Motor neuron (in vitro differentiated cells): ENCODE data around the gene KRTAP1-1. TPM values are rescaled to one million over a fixed set of nuclear protein-coding genes. Genes with fewer than 3 reads are reported as not detected.
"Not testable (repeated sequence)": the region's sequence is repeated elsewhere in the genome, so short reads cannot be mapped to it uniquely, and the experiment has no call there.

Experiments
- ATAC-seq, 8 experiments: fragments of 200-7000 bp; cut with Tn5 transposase; replicated peaks in 6 of 8; 2 replicates each; pipeline ENCODE4 v1.8.0; 2021; ENCODE audit warnings: mild to moderate bottlenecking in 8 of 8, moderate library complexity in 8 of 8
- H3K27ac ChIP-seq, 2 donors: fragments of 250-450 bp; sonication (Bioruptor Pico); 2 replicates each; pipeline ENCODE4 v1.9.0; 2021; ENCODE audit warnings: antibody characterized with exemption in 2 of 2, mild to moderate bottlenecking in 2 of 2, moderate library complexity in 1 of 2
- H3K4me1 ChIP-seq, 2 donors: fragments of 250-450 bp; sonication (Bioruptor Pico); replicated peaks in 1 of 2; 2 replicates each; pipeline ENCODE4 v1.6.1; 2021; ENCODE audit warnings: antibody characterized with exemption in 2 of 2, mild to moderate bottlenecking in 2 of 2, moderate library complexity in 1 of 2
- H3K4me3 ChIP-seq, 5 donors: fragments of 250-450 bp; sonication (Bioruptor Pico); 2 replicates each; pipeline ENCODE4 v1.9.0; 2021; ENCODE audit warnings: antibody characterized with exemption in 5 of 5, mild to moderate bottlenecking in 5 of 5, moderate library complexity in 4 of 5
- WGBS, 10 experiments: fragments of 450-650 bp; shearing (Covaris generic); methylation state at CpG; one replicate each; pipeline ENCODE4 v1.0.0; 2022; 5-methylcytosine and 5-hydroxymethylcytosine counted together
- in situ Hi-C, 9 experiments: fragments of 400-800 bp; cut with MboI; loops; one replicate each; pipeline ENCODE4 v1.15.0; 2021; ENCODE audit warnings: low sequenced_read_pairs in 9 of 9, low pct_unique_long_range_greater_than_20kb in 2 of 9; ENCODE audit not compliant: unreplicated experiment in 9 of 9
- total RNA-seq, 8 experiments: library from RNA; unstranded; fragments of 300-600 nt; gene quantifications; 2 replicates each; pipeline versions ENCODE4 v1.2.3 to v1.2.4, GENCODE V29; 2022

The KRTAP1-1 gene
- total RNA-seq, result not detected

- H3K4me3 ChIP-seq, H3K4me1 ChIP-seq, in situ Hi-C loops, ATAC-seq, H3K27ac ChIP-seq: not testable (repeated sequence)
- WGBS, 10 experiments, result 0 to 100% (median 53%) methylated on average over 1 to 10 of the region's 14 CpGs; no CpG with 5 or more reads in 1 of the 10 experiments
Observed at GRCh38 chr17:41040783-41041571, at the start of gene KRTAP1-1. TSS of gene KRTAP1-1 (minus strand) at chr17:41041450. CDS start at chr17:41041397, 53 bp downstream.

DNA sequence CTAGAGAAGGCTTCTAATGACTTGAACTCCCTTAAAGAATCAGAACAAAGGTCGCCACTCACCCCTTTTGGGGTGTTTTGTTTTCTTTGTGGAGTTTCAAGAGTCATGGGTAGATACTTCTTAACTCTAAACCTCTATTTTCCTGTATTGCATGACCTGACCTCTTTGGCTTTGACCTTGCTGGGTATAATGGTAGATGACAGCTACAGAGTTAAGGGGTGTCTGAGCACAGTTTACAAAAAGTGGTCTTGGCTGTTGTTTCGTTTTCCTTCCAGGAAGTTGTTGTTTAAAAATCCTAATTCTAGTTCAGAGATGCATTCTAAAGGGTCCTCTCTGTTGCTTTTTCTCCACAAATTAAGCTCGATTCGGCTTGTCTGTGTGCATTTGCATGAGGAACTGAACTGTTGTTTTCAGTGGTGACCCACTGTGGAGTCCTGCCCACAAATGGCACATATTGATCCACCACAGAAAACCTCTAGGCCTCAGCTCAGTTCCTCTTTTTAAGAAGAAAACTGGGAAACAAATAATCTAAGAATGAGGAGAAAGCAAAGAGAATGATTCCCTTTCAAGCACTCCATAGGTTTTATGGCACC is 47.6 kb upstream of the KRTAP1-1 start:
- WGBS, 10 experiments, result 0 to 100% (median 40%) methylated on average over 1 to 4 of the region's 4 CpGs; no CpG with 5 or more reads in 4 of the 10 experiments
- ATAC-seq, H3K27ac ChIP-seq, H3K4me3 ChIP-seq, H3K4me1 ChIP-seq, in situ Hi-C loops: not testable (repeated sequence)

DNA sequence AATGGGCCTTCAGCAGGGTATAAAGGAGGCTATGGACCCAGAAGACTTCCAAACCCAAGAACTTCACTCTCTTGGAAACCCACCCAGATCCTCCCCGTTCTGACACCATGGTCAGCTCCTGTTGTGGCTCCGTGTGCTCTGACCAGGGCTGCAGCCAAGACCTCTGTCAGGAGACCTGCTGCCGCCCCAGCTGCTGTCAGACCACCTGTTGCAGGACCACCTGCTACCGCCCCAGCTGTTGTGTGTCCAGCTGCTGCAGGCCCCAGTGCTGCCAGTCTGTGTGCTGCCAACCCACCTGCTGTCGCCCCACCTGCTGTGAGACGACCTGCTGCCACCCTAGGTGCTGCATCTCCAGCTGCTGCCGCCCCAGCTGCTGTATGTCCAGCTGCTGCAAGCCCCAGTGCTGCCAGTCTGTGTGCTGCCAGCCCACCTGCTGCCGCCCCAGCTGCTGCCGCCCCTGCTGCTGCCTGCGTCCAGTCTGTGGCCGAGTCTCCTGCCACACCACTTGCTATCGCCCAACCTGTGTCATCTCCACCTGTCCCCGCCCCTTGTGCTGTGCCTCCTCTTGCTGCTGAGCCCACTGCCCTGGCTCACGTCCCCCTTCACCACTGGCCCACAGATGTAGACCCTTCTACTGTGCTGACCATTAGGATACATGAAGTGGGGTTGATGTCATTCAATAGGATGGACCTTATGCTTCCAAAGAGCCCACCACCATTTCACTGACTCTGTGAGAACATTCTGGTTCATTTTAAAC is 43.0 kb upstream of the KRTAP1-1 start, which contains the start of gene KRTAP4-7:
TSS of gene KRTAP4-7 (plus strand) at position 51 of the 757 bp plus-strand sequence. CDS start at position 108, 57 bp downstream.
- not testable (repeated sequence) for H3K27ac ChIP-seq

DNA sequence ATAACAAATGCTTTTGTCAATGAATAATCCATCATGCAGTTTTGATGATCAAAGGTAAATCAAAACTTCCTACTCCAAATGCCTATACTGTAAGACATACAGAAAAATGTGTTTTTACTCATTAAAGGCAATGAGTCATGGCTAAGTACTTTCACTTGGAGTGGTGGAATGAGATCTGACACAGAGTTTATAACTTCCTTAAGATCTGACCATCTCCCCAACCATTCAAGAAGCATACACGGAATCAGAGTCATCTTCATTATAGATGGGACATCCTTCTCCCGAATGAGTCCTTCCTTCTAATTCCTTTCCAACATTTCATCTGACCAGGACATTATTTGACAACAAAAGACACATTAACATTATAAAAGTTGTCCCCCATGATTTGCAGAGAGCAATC is 42.2 kb upstream of the KRTAP1-1 start:
- in situ Hi-C loops, H3K4me3 ChIP-seq, ATAC-seq, H3K4me1 ChIP-seq, H3K27ac ChIP-seq: not testable (repeated sequence)
- WGBS, 10 experiments, result 60 to 71% methylated on average over 1 of the region's 2 CpGs; no CpG with 5 or more reads in 8 of the 10 experiments

More for the DNA sequence above, 43.0 kb upstream of the KRTAP1-1 start, which contains the start of gene KRTAP4-7:
- in situ Hi-C loops, H3K4me3 ChIP-seq, H3K4me1 ChIP-seq, ATAC-seq: not testable (repeated sequence)
- WGBS, 10 experiments, result 0 to 67% methylated on average over 1 of the region's 14 CpGs; no CpG with 5 or more reads in 8 of the 10 experiments

DNA sequence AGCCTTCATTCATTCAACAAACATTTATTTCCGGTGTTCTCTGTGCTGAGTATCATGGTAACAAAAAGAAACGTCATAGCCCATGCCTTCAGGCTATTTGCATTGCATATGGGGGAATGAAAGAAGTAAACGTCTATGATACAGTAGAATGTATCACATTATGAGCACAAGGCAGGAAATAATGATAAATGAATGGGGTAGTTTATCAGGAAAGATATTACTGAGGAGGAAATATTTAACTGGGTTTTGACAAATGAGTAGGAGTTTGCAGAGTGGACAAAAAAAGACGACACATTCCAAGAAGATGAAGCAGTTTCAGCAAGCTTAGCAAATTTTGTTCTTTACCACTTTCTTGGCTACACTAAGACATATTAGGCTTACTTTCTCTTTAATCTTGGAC is 41.4 kb upstream of the KRTAP1-1 start:
- in situ Hi-C loops, result no loop called here
- Histone ChIP-seq H3K27ac (no peak overlapping the region), H3K4me1 (no peaks in the 10 kb centered on the region), H3K4me3 (no peak overlapping the region)
- ATAC-seq, result peak in 2 of 8 experiments; percentile 37 to 59
- WGBS, 10 experiments, result 25 to 79% (median 58%) methylated on average over 1 to 4 of the region's 4 CpGs

GRCh38 chr17:41076788-41077187 is 35.5 kb upstream of the KRTAP1-1 start:
- Histone ChIP-seq H3K4me3 (no peak overlapping the region), H3K27ac (no peak overlapping the region), H3K4me1 (peaks cover 0 to 3% of the 10 kb centered on the region in 2 donors)
- no peak for ATAC-seq
- in situ Hi-C loops, result no loop called here

GRCh38 chr17:41073676-41074075 is 32.4 kb upstream of the KRTAP1-1 start:
- 60 to 100% (median 80%) methylated on average over 1 to 2 of the region's 2 CpGs; no CpG with 5 or more reads in 2 of the 10 experiments for WGBS, 10 experiments
- in situ Hi-C loops, result no loop called here

GRCh38 chr17:41071606-41072360 is 30.5 kb upstream of the KRTAP1-1 start:
- no peak for ATAC-seq
- in situ Hi-C loops, result no loop called here
- WGBS, 10 experiments, result 88 to 100% (median 97%) methylated on average over 1 to 5 of the region's 5 CpGs; no CpG with 5 or more reads in 3 of the 10 experiments

More at GRCh38 chr17:41073676-41074075, 32.4 kb upstream of the KRTAP1-1 start:
- peaks cover 0 to 3% of the 10 kb centered on the region in 2 donors for H3K4me1 ChIP-seq
- ATAC-seq, result peak in 1 of 8 experiments; percentile 13
- H3K4me3 ChIP-seq, result no peak overlapping the region
- no peak overlapping the region for H3K27ac ChIP-seq

DNA sequence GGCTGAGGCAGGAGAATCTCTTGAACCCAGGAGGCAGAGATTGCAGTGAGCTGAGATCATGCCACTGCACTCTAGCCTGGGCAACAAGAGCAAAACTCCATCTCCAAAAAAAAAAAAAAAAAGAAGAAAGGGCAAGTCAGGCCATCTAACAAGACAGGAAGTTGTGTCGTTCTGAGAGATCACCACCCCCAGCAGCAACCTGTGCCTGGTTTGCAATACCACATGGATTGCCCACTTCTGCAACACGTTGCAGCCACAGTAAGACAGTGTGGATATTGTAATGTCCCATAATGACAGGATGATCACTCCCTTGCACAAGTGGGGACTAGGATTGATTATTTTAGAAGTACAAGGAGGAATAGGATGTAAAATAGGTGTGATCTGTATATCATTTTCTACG is 27.8 kb upstream of the KRTAP1-1 start:
- WGBS, 10 experiments, result 50 to 100% (median 83%) methylated on average over 1 to 3 of the region's 3 CpGs; no CpG with 5 or more reads in 3 of the 10 experiments
- in situ Hi-C loops, result no loop called here
- no peak overlapping the region for H3K27ac ChIP-seq

More at GRCh38 chr17:41071606-41072360, 30.5 kb upstream of the KRTAP1-1 start:
- Histone ChIP-seq H3K27ac (no peak overlapping the region), H3K4me3 (no peak overlapping the region), H3K4me1 (peaks cover 0 to 3% of the 10 kb centered on the region in 2 donors)

GRCh38 chr17:41067281-41067680 is 26.0 kb upstream of the KRTAP1-1 start:
- H3K27ac ChIP-seq, result no peak overlapping the region
- H3K4me3 ChIP-seq, result no peak overlapping the region
- in situ Hi-C loops, result no loop called here
- ATAC-seq, result peak in 3 of 8 experiments; percentile 83 to 93 (median 89)
- H3K4me1 ChIP-seq, result no peaks in the 10 kb centered on the region

More for the DNA sequence above, 27.8 kb upstream of the KRTAP1-1 start:
- ATAC-seq, result no peak
- H3K4me3 ChIP-seq, result no peak overlapping the region
- peaks cover 0 to 3% of the 10 kb centered on the region in 2 donors for H3K4me1 ChIP-seq

DNA sequence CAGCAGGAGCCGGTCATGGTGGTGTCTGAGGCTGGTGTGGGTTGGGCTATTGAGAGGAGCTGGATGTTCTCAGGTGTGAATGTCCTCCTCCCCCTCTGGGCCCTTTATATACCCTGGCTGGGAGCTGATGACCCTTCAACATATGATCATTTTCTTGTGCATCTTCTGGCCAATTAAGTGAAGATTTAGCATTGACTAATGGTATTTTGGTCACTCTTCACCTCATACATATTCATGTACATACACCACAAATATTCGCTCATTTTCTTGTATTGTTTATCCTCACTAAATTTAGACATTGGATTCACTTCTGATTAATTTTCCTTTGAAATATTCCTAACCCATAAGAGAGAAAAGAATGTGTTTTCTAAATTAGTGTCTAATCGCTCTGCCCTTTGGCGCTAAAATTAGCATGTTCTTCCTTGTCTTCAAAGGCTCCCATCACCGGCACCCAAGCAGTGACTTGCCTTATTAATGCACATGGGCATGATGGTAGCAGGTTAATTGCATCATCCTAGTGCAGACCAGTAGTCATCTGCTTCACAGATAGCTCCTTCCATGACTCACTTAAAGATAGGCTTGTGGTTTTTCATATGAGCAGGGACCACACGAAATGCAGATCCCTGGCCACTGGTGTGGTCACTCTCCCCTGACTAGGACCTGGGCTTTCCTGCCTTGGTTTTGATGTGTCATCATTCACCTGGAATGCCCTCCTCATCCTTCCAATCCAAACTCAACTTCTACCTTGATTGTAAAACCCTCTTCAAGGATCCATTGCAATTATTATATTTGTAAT is 24.8 kb upstream of the KRTAP1-1 start, which contains the start of gene KRTAP2-4:
TSS of gene KRTAP2-4 (minus strand) at position 51 of the 796 bp plus-strand sequence. CDS start at position 17, 34 bp downstream.
- no peak within 1 kb of the TSS for H3K4me3 ChIP-seq
- H3K4me1 ChIP-seq, result no peaks in the 10 kb centered on the region
- ATAC-seq, result peak in 6 of 8 experiments; percentile 16 to 90 (median 56)
- no peak within 1 kb of the TSS for H3K27ac ChIP-seq
- WGBS, 10 experiments, result 51 to 100% (median 91%) methylated on average over 1 to 5 of the region's 6 CpGs
- in situ Hi-C loops, result no loop called here
